Left kidney (tissue), 8 donors: ENCODE results near the gene RFXAP. TPM values are rescaled to one million over a fixed set of nuclear protein-coding genes. Genes with fewer than 3 reads are reported as not detected.
"Not testable (repeated sequence)": the region's sequence is repeated elsewhere in the genome, so short reads cannot be mapped to it uniquely, and the experiment has no call there.

Experiments used
- DNase-seq: peaks from one replicate; pipeline ENCODE4 v3.0.0-alpha.2; 2013
- long read RNA-seq, 8 donors: transcript quantifications; one replicate each; lab custom pipeline, GENCODE V29; 2026
- polyA plus RNA-seq: library from polyadenylated mRNA; unstranded; fragments of 120-200 nt; gene quantifications from one replicate; pipeline ENCODE4 v1.2.1, GENCODE V29; 2013; ENCODE audit not compliant: insufficient read length

RFXAP gene, protein sequence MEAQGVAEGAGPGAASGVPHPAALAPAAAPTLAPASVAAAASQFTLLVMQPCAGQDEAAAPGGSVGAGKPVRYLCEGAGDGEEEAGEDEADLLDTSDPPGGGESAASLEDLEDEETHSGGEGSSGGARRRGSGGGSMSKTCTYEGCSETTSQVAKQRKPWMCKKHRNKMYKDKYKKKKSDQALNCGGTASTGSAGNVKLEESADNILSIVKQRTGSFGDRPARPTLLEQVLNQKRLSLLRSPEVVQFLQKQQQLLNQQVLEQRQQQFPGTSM
- 18.5 TPM for polyA plus RNA-seq
- long read RNA-seq, donor 1, transcript RFXAP-201 (3 exons, 2,304 nt) = major isoform, 13 of 28 reads
- long read RNA-seq, donor 1, partial matches to known transcripts = 15 of 28 reads
- long read RNA-seq, donor 1, other reads (novel, unspliced or antisense) = 0 of 28 reads
- long read RNA-seq, donor 2, transcript RFXAP-201 (3 exons, 2,304 nt) = major isoform, 5 of 16 reads
- long read RNA-seq, donor 2, partial matches to known transcripts = 11 of 16 reads
- long read RNA-seq, donor 2, other reads (novel, unspliced or antisense) = 0 of 16 reads
- long read RNA-seq, donor 3, transcript RFXAP-201 (3 exons, 2,304 nt) = major isoform, 7 of 108 reads
- long read RNA-seq, donor 3, partial matches to known transcripts = 60 of 108 reads
- long read RNA-seq, donor 3, other reads (novel, unspliced or antisense) = 41 of 108 reads
- long read RNA-seq, donor 4, partial matches to known transcripts = 25 of 26 reads
- long read RNA-seq, donor 4, other reads (novel, unspliced or antisense) = 0 of 26 reads
- long read RNA-seq, donor 5, transcript RFXAP-201 (3 exons, 2,304 nt) = major isoform, 6 of 233 reads
- long read RNA-seq, donor 5, partial matches to known transcripts = 221 of 233 reads
- long read RNA-seq, donor 5, other reads (novel, unspliced or antisense) = 6 of 233 reads
- long read RNA-seq, donor 6, partial matches to known transcripts = 61 of 119 reads
- long read RNA-seq, donor 6, other reads (novel, unspliced or antisense) = 56 of 119 reads
- long read RNA-seq, donor 7, transcript RFXAP-201 (3 exons, 2,304 nt) = major isoform, 6 of 200 reads
- long read RNA-seq, donor 7, partial matches to known transcripts = 194 of 200 reads
- long read RNA-seq, donor 7, other reads (novel, unspliced or antisense) = 0 of 200 reads
- long read RNA-seq, donor 8, partial matches to known transcripts = 0 of 1 reads
- long read RNA-seq, donor 8, other reads (novel, unspliced or antisense) = 0 of 1 reads

DNA sequence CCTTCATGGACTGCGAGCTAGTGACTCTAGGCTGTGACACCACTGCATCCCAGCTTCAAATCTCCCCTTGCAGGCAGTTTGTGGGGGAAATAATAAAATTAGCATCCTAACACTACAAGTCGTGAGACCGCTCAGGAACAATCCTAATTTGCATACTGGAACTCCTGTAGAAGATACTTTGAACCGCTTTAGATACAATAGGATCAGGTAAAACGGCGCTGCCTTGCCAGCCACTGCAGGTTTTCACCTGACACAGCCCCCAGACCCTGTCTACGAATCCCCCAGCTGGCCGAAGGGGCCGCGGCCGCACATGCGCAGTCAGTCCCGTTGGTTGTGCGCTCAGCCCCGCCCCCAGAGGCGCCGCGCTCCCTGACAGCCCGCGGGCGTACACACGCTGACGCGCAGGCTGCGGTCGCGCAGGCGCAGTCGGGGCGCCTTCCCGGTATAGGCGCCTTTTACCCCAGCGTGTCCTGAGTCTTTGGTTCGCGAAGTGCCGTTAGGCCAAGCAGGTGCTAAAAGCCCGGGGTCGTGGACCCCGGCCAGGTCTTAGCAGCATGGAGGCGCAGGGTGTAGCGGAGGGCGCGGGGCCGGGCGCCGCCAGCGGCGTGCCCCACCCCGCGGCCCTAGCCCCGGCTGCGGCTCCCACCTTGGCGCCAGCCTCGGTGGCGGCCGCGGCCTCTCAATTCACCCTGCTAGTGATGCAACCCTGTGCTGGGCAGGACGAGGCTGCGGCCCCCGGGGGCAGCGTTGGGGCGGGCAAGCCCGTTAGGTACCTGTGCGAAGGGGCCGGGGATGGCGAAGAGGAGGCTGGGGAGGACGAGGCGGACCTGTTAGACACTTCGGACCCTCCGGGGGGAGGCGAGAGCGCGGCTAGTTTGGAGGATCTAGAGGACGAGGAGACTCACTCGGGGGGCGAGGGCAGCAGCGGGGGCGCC is at the start of gene RFXAP:
Gene RFXAP (plus strand): TSS at position 419 of the 935 bp plus-strand sequence. CDS start 136 bp downstream, at position 555.
- peak; percentile 85 for DNase-seq

DNA sequence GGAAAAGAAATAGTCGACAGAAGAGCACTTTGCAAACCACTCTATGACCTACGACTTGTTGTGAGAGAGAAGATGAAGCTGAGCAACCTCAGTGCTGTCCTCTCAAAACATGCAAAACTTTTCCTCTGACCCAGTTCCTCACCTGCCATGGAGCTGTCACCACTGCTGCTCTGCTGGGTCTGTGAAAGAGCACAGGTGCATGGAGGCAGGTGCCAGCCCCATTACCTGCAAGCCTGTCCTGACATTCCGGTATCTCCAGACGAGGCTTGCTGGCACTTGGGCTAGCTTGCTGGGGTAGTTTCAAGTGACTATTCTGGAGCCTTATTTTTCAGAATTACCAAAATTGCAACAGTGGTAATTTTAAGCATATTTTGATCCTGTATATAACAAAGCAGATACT is 49.5 kb upstream of the RFXAP start:
- no peak for DNase-seq

GRCh38 chr13:36770741-36771140 is 48.3 kb upstream of the RFXAP start:
- DNase-seq = no peak

DNA sequence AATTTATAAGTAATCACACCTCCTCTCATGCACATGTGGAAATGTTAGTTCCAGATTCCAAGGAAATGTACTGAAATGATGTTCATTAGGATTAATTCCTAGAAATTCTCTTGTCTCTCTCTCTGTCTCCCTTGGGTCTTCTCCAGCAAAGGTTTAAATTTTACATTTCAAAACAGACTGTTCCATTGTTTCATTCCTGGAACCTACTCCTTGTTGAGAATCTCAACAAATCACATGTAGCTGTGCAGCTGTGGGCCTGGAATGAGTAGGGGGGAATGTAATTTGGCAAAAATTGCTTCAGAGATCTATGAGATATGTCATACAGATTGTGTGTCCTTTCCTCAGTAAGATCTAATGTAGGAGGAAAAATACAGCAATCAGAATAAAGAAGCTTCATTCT is 46.2 kb upstream of the RFXAP start:
- no peak for DNase-seq

- DNase-seq = no peak
Measured at GRCh38 chr13:36774931-36775330, 44.1 kb upstream of the RFXAP start.

GRCh38 chr13:36776175-36776574 is 42.8 kb upstream of the RFXAP start:
- DNase-seq = no peak

- peak; percentile 71 for DNase-seq
Measured at GRCh38 chr13:36778083-36778671, 40.8 kb upstream of the RFXAP start.

GRCh38 chr13:36783890-36784289 is 35.1 kb upstream of the RFXAP start:
- DNase-seq = no peak

DNA sequence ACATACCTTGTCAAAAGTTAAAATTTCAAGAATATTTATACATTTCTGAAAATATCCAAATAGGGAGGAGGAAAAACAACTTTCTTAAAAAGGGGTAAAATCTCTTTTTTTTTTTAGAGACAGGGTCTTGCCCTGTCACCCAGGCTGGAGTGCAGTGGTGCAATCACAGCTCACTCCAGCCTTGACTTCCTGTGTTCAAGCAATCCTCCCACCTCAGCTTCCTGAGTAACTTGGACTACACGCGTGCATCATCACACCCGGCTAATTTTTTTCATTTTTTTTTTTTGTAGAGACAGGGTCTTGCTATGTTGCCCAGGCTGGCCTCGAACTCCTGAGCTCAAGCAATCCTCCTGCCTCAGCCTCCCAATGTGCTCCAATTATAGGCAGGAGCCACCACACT is 32.8 kb upstream of the RFXAP start:
- DNase-seq = not testable (repeated sequence)

GRCh38 chr13:36787181-36787580 is 31.8 kb upstream of the RFXAP start:
- DNase-seq = no peak

DNA sequence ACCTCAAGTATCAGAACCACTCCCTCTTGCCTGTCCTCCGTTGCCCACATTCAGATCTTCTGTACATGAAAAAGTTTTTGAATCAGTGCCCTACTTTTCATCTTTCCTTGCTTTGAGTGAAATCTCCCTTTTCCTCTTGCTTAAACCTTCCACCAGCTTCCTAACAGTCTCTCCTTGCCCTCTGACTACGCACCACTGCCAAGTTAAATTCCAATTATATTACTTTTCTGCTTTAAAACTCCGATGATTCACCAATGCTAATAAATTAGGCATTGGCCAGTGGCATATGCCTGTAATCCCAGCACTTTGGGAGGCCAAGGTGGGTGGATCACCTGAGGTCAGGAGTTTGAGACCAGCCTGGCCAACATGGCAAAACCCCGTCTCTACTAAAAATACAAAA is 30.7 kb upstream of the RFXAP start:
- no peak for DNase-seq

GRCh38 chr13:36789061-36789460 is 30.0 kb upstream of the RFXAP start:
- DNase-seq = no peak

- no peak for DNase-seq
Measured at GRCh38 chr13:36789730-36790129, 29.3 kb upstream of the RFXAP start.

DNA sequence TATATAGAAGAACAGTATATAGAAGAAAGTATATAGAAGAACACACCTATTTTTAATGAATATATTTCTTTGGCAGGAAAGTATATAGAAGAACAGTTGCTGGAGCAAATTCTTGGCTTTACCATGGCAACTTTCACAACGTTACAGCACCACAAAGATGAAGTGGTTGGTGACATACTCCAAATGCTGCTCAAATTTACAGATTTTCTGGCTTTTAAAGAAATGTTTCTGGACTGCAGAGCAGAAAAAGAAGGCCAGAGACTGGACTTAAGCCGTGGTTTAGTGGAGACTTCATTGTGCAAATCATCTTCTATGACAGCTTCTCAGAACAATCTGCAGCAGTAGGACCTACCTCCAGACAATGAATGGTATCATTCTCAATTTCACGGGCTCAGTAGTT is 24.3 kb upstream of the RFXAP start:
- no peak for DNase-seq

- DNase-seq = no peak
Measured at GRCh38 chr13:36795463-36795862, 23.6 kb upstream of the RFXAP start.

DNA sequence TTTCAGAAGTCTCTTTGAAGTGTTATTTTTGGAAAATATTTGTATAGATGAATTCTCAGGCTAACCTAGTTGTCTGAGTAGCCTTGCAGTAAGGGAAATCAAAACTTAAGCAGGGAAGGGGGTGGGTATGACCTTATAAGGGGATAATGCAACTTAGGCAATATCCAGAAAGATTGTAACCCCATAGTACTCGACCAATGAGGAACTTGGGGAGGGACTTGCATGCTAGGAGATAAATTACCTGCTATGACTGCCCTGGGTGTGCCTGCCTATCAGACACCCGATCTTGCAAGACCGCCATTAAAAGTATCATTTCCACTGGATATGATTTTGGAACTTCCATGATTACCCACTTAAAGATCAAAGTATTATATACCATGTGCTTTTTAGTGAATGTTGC is 23.0 kb upstream of the RFXAP start:
- no peak for DNase-seq

GRCh38 chr13:36801035-36801434 is 18.0 kb upstream of the RFXAP start:
- no peak for DNase-seq

DNA sequence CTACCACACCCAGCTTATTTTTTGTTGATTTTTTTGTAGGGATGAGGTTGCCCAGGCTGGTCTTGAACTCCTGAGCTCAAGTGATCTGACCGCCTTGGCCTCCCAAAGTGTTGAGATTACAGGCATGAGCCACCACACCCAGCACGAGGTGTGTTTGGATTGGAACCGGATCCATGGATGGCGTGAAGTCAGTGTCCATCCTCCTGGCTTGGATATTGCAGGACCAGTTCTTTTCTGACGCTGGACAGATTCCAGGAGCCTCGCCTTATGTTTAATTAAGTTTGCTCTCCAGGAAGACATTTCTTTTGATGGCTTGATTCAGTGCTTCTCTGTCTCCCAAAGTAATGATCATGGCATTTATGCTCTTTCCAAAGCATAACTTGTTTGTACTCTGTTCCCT is 14.4 kb upstream of the RFXAP start:
- no peak for DNase-seq

DNA sequence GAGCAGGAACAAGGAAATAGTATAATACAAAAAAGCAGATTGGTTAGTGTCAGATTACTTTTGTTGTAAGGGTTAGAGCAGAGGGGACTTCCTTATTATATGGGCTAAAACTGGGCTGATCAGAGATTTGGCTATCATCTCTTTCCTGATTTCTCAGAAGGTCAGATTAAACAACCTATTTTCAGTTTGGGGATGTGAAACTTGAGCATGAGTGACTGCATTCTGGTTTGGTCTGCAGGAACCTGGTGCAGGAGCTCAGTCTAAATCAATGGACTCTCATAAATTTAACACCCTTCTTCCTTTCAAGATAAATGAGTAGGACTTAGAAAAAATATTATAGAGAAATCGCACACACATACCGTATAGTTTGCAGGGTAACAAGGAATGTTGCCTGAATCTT is 12.9 kb upstream of the RFXAP start:
- DNase-seq = no peak

DNA sequence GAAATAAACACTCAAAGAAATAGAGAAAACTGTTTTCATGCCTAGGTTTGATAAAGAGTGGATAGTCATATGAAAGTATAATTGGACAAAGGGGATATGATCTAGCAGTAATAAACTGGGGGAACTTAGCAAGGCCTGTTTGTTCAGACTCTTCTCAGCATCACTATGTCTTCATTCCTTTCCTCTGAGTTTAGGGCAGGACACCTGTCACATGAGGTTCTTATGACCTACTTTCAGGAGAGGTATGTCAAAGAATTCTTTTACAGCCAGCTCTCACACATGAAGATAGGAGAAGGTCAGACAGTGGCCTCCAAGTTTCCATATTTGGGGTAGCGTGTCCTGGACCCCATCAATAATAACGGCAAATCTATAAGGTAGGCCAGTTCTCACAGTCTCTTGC is 11.4 kb upstream of the RFXAP start:
- DNase-seq = no peak

- DNase-seq = no peak
Measured at GRCh38 chr13:36813225-36813624, 5.8 kb upstream of the RFXAP start.
